Fibroblast of villous mesenchyme (primary cell): ENCODE results near the gene GLTP. TPM values are rescaled to one million over a fixed set of nuclear protein-coding genes. Genes with fewer than 3 reads are reported as not detected.

ENCODE experiments used
- DNase-seq: peaks from one replicate; pipeline ENCODE4 v3.0.0-alpha.2; 2010; ENCODE audit warnings: low read depth
- H3K4me3 ChIP-seq: 2 replicates; pipeline ENCODE4 v1.5.1; 2011; ENCODE audit warnings: low read depth, mild to moderate bottlenecking, low read length
- CTCF ChIP-seq: IDR thresholded peaks from 2 replicates; pipeline ENCODE4 v1.5.1; 2012; ENCODE audit warnings: low read depth, mild to moderate bottlenecking, low read length; ENCODE audit not compliant: insufficient read depth
- total RNA-seq: library from RNA; depleted of rRNA; stranded (reverse); fragments of >200 nt; gene quantifications from 2 replicates; pipeline ENCODE4 v1.2.3, GENCODE V29; 2012

GLTP gene
- total RNA-seq, 1 donor: 52.2 TPM

- DNase-seq: no peak
- no peak for TF ChIP-seq CTCF
- H3K4me3 ChIP-seq: no peak overlapping the region
These were observed 63.5 kb downstream of the GLTP start for GRCh38 chr12:109816870-109817269.

- no peak for DNase-seq
- TF ChIP-seq CTCF: no peak
- no peak overlapping the region for H3K4me3 ChIP-seq
These were observed 64.4 kb downstream of the GLTP start for GRCh38 chr12:109815757-109816617.

GRCh38 chr12:109815225-109815624 lies 65.1 kb downstream of the GLTP start:
- no peak for TF ChIP-seq CTCF
- no peak for DNase-seq
- H3K4me3 ChIP-seq: no peak overlapping the region

- no peak overlapping the region for H3K4me3 ChIP-seq
- no peak for DNase-seq
- TF ChIP-seq CTCF: no peak
These were observed 65.7 kb downstream of the GLTP start for GRCh38 chr12:109814600-109815150.

- TF ChIP-seq CTCF: no peak
- DNase-seq: no peak
- no peak overlapping the region for H3K4me3 ChIP-seq
These were observed 66.4 kb downstream of the GLTP start for GRCh38 chr12:109813810-109814416.

GRCh38 chr12:109811624-109811995 lies 68.7 kb downstream of the GLTP start:
- no peak for TF ChIP-seq CTCF
- no peak overlapping the region for H3K4me3 ChIP-seq
- no peak for DNase-seq
